Fibroblast of upper back skin (primary cell): ENCODE measurements around the gene ASB3.
"Not testable (repeated sequence)": the region's sequence is repeated elsewhere in the genome, so short reads cannot be mapped to it uniquely, and the experiment has no call there.

ENCODE experiments used
- DNase-seq: peaks from one replicate; pipeline ENCODE4 v3.0.0-alpha.2; 2013

The ASB3 gene

DNA sequence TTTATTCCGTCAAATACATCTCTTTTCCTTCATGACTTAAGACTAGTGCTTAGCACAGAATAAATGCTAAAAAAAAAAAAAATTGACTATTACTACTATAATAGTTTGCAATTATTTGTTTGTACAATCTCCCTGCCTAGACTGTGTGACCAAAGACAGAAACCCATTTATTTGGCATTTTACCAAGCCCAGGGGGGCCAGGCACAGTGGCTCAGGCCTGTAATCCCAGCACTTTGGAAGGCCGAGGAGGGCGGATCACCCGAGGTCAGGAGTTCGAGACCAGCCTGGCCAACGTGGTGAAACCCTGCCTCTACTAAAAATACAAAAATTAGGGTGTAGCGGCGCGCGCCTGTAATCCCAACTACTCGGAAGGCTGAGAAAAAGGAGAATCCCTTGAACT, 1.4 kb downstream of the ASB3 start:
- no peak for DNase-seq

DNA sequence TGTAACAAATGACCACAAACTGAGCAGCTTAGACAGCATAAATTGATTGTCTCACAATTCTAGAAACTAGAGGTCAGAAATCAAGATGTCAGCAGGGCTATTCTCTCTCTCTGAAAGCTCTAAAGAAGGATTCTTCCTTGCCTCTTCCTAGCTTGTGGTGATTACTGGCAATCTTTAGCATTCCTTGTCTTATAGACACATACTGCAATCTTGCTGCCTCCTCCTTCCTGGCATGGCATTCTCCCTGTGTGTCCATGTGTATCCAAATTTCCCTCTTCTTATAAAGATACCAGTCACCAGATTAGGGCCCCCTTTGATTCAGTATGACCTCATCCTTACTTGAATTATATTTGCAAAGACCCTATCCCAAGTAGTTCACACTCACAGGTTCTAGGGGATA, 2.3 kb downstream of the ASB3 start:
- peak; percentile 44 for DNase-seq

GRCh38 chr2:53782676-53783075, 4.1 kb downstream of the ASB3 start:
- no peak for DNase-seq

GRCh38 chr2:53780056-53780455, 6.7 kb downstream of the ASB3 start:
- no peak for DNase-seq

DNA sequence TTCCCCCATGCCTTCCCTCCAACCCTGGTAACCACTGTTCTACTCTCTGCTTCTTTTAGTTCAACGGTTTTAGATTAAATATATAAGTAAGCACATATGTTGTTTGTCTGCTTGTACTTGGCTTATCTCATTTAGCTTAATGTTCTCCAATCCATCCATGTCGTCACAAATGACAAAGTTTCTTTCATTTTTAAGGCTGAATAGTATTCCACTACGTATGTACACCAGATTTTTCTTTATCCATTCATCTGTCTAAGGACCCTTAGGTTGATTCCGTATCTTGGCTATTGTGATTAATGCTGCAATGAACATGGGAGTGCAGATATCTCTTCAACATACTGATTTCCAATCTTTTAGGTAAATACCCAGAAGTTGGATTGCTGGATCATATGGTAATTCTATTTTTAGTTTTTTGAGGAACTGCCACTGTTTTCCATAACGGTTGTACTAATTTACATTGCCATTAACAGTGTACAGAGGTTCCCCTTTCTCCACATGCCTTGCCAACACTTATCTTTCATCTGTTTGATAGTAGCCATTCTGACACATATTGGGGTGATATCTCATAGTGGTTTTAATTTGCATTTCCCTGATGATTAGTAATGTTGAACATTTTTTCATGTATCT, 8.1 kb downstream of the ASB3 start:
- no peak for DNase-seq

- no peak for DNase-seq
Observed at GRCh38 chr2:53777134-53777533, 9.6 kb downstream of the ASB3 start.

DNA sequence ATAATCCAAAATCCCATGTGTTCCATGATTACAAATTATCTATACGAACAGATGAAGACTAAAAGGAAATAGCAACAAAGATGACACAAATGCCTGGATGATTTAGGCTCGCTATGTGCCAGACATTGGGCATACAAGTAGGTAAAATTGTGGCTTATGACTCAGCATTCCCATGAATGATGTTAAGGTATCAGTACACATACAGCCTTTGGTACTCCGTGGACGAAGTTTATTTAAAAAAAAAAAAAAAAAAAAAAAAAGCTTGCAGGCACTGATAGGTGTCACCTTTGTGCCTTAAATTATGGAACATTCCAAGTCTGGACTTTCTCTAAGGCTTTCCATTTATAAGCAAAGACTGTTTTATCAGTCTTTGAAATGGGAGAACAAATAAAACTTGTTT, 16.5 kb downstream of the ASB3 start:
- no peak for DNase-seq

GRCh38 chr2:53769318-53769945, 17.3 kb downstream of the ASB3 start:
- DNase-seq = no peak

- no peak for DNase-seq
Observed at GRCh38 chr2:53768242-53768542, 18.6 kb downstream of the ASB3 start.

DNA sequence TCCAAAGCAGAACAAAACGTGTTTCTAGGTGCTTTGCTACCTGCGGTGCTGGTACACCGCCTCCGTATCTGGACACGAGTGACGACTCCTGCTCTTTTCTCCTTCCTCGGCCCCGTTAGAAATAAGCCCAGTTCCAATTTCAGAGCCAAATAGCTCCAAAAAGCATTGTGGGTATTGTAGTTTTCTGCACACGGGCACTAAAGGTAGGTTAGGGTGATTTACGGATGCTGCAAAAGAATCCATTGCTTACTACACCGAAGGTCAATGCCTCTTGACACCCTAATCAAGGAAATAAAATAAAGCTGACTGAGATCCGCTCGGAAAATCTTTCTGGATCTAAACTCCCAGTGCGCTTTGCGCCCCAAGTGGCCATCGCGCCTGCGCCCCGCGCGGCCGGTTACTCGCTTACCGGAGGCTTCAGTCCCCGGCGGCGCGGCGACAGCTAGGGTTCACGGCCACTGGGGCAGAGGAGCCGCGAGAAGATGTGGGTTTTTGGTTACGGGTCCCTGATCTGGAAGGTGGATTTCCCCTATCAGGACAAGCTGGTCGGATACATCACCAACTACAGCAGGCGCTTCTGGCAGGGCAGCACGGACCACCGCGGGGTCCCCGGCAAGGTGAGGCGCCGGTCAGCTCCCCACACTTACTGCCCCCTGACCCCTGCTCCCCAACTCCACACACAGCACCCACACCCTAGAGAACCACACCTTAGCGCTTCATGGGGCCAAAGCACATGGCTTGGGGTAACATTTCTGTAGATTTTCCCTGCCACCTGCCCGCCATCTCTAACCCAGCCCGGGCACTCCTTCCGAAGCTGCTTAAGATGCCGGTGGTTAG, 19.1 kb downstream of the ASB3 start, which contains the start of gene CHAC2:
CHAC2 (plus strand) TSS at position 400 of the 837 bp plus-strand sequence; CDS start at position 483, 83 bp downstream.
- DNase-seq = peak; percentile 73

- no peak for DNase-seq
Observed at GRCh38 chr2:53765767-53766166, 21.0 kb downstream of the ASB3 start.

GRCh38 chr2:53757206-53757605, 29.5 kb downstream of the ASB3 start:
- DNase-seq = not testable (repeated sequence)

- no peak for DNase-seq
Observed at GRCh38 chr2:53756644-53757043, 30.1 kb downstream of the ASB3 start.

DNA sequence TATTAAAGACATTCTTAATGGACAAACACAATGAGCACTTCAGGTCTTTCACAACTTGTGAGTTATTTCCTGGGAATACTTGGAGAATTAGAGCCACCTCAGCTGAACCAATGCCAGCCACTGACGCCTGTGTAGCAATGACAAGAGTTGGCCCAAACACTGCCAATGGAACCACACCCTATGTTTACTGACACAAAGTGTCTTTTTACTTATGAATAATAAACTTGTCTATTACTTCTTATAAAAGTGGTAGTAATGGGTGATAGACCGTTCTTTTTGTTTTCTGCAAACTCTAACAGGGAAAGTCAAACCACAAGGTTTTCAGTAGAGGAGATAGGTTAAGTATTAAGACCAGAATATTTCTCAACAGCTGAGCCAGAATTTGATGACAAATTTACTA, 31.6 kb downstream of the ASB3 start:
- DNase-seq = no peak

DNA sequence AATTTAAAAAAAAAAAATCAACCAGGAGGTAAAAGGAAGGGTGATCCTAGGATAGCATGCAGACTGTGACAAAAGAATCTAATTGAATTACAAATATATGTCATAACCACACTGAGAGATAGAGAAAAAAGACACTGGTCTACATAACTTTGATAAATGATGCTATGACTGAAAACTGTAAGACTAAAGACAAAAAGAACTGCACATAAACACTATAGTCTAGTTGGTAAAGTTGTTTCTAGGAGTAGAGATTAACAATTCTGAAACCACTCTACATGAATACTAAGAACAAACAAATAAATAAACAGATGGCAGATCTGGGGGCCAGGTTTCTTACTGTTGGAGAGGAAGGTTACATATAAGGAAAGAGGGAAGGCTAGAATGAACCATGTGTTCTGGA, 33.7 kb downstream of the ASB3 start:
- no peak for DNase-seq

- no peak for DNase-seq
Observed at GRCh38 chr2:53752385-53752784, 34.4 kb downstream of the ASB3 start.

DNA sequence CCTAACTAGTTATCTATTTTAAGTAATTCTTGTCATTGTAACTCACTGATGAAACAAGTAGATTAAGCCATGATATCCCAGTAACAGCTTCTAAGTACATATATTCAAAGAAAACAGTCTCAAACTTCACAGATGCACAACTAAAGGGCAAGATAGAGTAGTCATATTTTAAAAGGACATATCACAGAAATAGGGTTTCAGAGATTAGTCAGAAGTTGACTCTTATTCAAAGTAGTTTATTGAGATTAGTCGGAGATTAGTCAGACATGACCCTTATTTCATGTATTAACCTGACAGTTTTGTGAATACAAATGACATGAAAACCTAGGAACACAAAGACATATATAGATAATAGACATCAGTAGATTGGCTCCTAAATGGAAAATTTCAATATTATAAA, 35.0 kb downstream of the ASB3 start:
- DNase-seq = peak; percentile 34

- no peak for DNase-seq
Observed at GRCh38 chr2:53750041-53750768, 36.5 kb downstream of the ASB3 start.

DNA sequence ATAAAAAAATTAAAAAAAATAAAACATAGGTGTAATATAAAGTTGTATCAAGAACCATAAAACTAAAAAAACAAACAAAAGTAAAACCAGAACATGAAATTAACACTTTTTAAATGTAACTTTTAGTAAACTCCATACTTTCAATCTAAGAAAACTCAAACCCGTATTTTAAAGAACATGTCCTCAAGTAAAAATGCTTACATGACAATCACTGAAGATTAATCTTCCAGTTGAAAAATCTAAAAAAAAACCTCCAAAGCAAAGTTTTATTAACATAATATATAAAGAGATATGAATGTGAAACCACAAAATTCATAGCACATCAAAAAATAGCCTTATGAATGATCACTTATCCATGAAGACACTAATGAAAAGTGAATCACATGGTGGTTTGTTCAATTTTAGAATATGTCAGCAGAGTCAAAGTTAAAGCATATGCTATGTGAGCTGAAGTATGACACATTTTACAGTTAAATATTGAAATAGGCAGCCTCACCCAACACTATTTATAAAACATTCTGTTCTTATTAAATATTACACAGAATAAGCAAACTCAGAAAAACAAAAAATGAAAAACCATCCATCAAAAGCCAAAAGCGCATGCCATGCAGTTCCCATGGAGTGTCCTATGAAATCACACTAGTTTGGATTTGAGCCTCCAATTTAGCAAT, 42.2 kb downstream of the ASB3 start:
- peak; percentile 22 for DNase-seq

DNA sequence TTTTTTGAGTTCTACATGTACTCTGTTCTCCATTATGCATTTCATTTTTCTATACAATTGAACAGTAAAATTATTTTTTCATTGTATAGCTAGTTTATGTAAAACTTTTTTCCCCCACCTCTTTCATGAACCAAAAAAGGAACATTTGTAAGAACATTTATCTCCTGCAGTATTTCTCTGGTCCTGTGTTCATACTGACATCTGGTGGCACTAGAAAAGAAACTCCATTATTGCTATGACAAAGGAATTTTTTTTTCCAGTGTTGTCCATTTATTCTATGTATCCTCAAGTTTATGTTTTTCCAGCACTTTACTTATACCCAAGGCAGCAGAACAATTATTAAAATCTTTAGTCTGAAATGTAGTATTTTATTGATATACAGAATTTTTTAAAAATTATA, 46.6 kb downstream of the ASB3 start:
- DNase-seq = peak; percentile 52

- DNase-seq = no peak
Observed at GRCh38 chr2:53739032-53739431, 47.7 kb downstream of the ASB3 start.

GRCh38 chr2:53737091-53737490, 49.7 kb downstream of the ASB3 start:
- DNase-seq = no peak
